ENCODE data around the gene SLC38A9. TPM values are rescaled to one million over a fixed set of nuclear protein-coding genes. Genes with fewer than 3 reads are reported as not detected.

The SLC38A9 gene
- total and polyA plus RNA-seq, 2 of the 8 experiments (the other 6 are each of a cell fraction or from before 2014, with no cell fraction given) = 29.2 to 43.7 TPM

DNA sequence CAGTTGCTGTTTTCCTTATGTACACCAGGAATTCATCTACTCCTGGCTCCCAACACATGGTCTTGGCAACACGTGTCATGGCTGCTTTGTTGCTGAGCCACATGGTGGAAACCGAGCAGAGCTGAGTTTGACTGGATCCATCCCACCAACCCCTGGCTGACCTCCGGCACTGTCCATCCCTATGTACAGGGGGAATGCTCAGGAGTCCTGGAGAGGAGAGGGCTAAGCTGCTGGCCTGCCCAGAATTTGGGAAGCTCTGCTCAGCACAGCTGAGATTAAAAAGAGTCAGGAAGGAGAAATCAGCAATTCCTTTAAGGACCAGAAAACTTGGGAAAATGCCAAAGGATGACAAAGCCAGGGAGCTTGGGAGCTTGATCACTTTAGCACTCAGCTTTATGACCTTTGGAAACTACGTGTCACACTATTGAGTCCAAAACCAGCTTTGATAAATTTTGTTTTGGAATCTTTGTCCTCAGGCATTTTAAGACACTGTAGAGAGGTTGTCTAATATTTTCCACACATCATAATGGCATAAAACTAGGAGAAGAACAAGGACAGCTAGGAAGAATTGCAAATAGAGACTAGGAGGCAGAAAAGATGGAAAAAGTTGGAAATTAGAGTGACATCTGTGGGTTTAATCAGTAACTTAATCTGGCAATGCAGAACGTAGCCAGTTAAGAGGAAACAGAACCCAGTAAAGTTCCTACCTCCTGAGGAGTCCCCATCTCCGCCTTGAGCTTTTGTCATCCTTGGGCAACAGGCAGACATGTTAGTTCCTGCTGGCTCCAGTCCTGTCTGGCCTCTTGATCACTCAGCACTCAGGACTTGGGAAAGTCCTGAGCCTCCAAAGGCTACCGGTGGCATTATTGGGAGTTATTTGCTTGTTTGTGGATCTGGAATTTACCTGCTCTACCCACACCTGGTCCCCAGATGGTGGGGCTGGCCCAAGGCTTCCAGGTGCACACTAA is 114.8 kb downstream of the SLC38A9 start:
- Histone ChIP-seq H2AFZ (ENCODE audit: low read length) (0 out of 2 replicates have a peak overlapping the region, but pooled peaks have one; percentile 10), H3K4me3 (ENCODE audit: extremely low read depth in 1 of 4, insufficient read depth in 2 of 4, low read depth in 3 of 4, low read length in 4 of 4) (no peak overlapping the region), H4K8ac (ENCODE audit: extremely low read depth, insufficient read depth, low read length) (no peak overlapping the region), H3K36me3 (ENCODE audit: control insufficient read depth in 2 of 4, insufficient read depth in 4 of 4, low read length in 3 of 4) (no peaks in the 10 kb centered on the region), H4K91ac (replicated peaks; ENCODE audit: insufficient read length, low read length) (peak overlapping the region; percentile 35), H3K4me1 (replicated peaks in 1 of 4; ENCODE audit: control insufficient read depth in 3 of 4, insufficient read depth in 4 of 4, low read length in 3 of 4) (no peaks in the 10 kb centered on the region), H3K9ac (replicated peaks in 1 of 4; ENCODE audit: extremely low read depth in 1 of 4, low read depth in 3 of 4, low read length in 3 of 4) (no peak overlapping the region), H3K9me3 (ENCODE audit: insufficient read depth in 2 of 2, low read depth in 1 of 2, low read length in 1 of 2) (no peaks in the 10 kb centered on the region), H3K27me3 (replicated peaks in 1 of 4; ENCODE audit: control insufficient read depth in 3 of 4, extremely low read depth in 1 of 4, insufficient read depth in 3 of 4, low read length in 3 of 4) (no peaks in the 10 kb centered on the region), H4K5ac (ENCODE audit: insufficient read length, low read depth, low read length) (no peak overlapping the region), H3K23ac (ENCODE audit: insufficient read length) (no peak overlapping the region), H3K27ac (ENCODE audit: low read depth, low read length) (no peak overlapping the region), H4K20me1 (replicated peaks in 1 of 2; ENCODE audit: control insufficient read depth in 1 of 2, insufficient read depth in 2 of 2, low read length in 2 of 2) (no peaks in the 10 kb centered on the region), H2BK20ac (ENCODE audit: low read length) (0 out of 2 replicates have a peak overlapping the region, but pooled peaks have one; percentile 21), H2BK12ac (ENCODE audit: low read depth, low read length) (0 out of 2 replicates have a peak overlapping the region, but pooled peaks have one; percentile 6), H3K4me2 (ENCODE audit: insufficient read depth in 1 of 2, low read depth in 2 of 2, low read length in 2 of 2) (no peak overlapping the region), H3K23me2 (ENCODE audit: low read depth, low read length) (no peaks in the 10 kb centered on the region), H2BK5ac (ENCODE audit: low read depth, low read length) (no peak overlapping the region), H3K79me2 (ENCODE audit: control insufficient read depth in 1 of 2, insufficient read depth in 2 of 2, low read length in 2 of 2) (no peaks in the 10 kb centered on the region), H2BK15ac (ENCODE audit: low read length) (no peak overlapping the region), H3K4ac (replicated peaks; ENCODE audit: insufficient read length, low read depth, low read length) (no peak overlapping the region), H3K79me1 (ENCODE audit: low read depth, low read length) (no peaks in the 10 kb centered on the region), H2BK120ac (replicated peaks; ENCODE audit: low read depth, low read length) (peak overlapping the region; percentile 55), H3K56ac (replicated peaks; ENCODE audit: insufficient read length, low read depth, low read length) (no peak overlapping the region), H2AK5ac (ENCODE audit: low read depth, low read length) (no peak overlapping the region), H3K14ac (ENCODE audit: insufficient read length) (no peak overlapping the region), H3K18ac (ENCODE audit: extremely low read depth, low read length) (no peak overlapping the region)
- CTCF ChIA-PET (ENCODE audit: partially characterized antibody) = interaction anchor here (1.3 kb wide), 1 partner anchor 95 kb away, joined by 4 read pairs; no protein-coding TSS in a partner anchor
- DNase-seq (ENCODE audit: low read depth in 1 of 2, low spot score in 2 of 2) = peak in 1 of 2 experiments; percentile 37
- FAIRE-seq = no peak
- POLR2A ChIA-PET (ENCODE audit: partially characterized antibody) = interaction anchor here (0.9 to 1.1 kb wide), 2 partner anchors 34 to 63 kb away, joined by 3 to 4 read pairs; partner anchors contain the start of gene PLPP1
- WGBS, 2 experiments (ENCODE audit: extremely low coverage in 1 of 2, insufficient coverage in 1 of 2, insufficient read length in 1 of 2, insufficient replicate concordance in 2 of 2, low coverage in 1 of 2, low lambda C conversion rate in 2 of 2, missing lambda C conversion rate in 1 of 2) = 90% methylated on average over 7 of the region's 7 CpGs; no CpG with 5 or more reads in 1 of the 2 experiments
- TF ChIP-seq TCF12 (IDR thresholded peaks at IDR 0.05; ENCODE audit: low read depth, low read length) (no peak), BRCA1 (IDR thresholded peaks at IDR 0.05; ENCODE audit: low read depth, low read length) (no peak), EGR1 (IDR thresholded peaks at IDR 0.05; ENCODE audit: borderline replicate concordance, low read depth, low read length) (no peak), CEBPB (IDR thresholded peaks at IDR 0.05; ENCODE audit: low read depth, low read length) (no peak), RNF2 (IDR thresholded peaks at IDR 0.05; ENCODE audit: borderline replicate concordance, low read depth, low read length, missing control alignments, poor library complexity, severe bottlenecking) (no peak), TBP (IDR thresholded peaks at IDR 0.05; ENCODE audit: low read depth, low read length) (no peak), CBX5 (IDR thresholded peaks at IDR 0.05; ENCODE audit: low read depth, low read length) (no peak), SAP30 (IDR thresholded peaks at IDR 0.05; ENCODE audit: insufficient read depth, insufficient replicate concordance, low read length) (no peak), HDAC2 (IDR thresholded peaks at IDR 0.05; ENCODE audit: borderline replicate concordance in 1 of 2, low read depth in 2 of 2, low read length in 2 of 2) (no peak)

Measured in H1 (cell line).